NCI-H460 (cell line): ENCODE measurements around the gene ARRDC3. TPM values are rescaled to one million over a fixed set of nuclear protein-coding genes. Genes with fewer than 3 reads are reported as not detected.

Experiments
- DNase-seq: peaks from one replicate; pipeline ENCODE4 v3.0.0-alpha.2; 2016; ENCODE audit warnings: low read depth; ENCODE audit errors: extremely low read depth
- total RNA-seq: library from RNA; depleted of rRNA; stranded (reverse); fragments of >200 nt; shearing (Covaris generic); gene quantifications from 2 replicates; pipeline ENCODE4 v1.2.3, GENCODE V29; 2014

Gene ARRDC3
- total RNA-seq, 1 experiment from 2014 or later, result 31.4 TPM

GRCh38 chr5:91318724-91319123 is 64.4 kb downstream of the ARRDC3 start:
- DNase-seq, result no peak
